AG09309 (cell line): ENCODE data around the gene ADRA2B.

ENCODE experiments used
- DNase-seq: peaks from one replicate; pipeline ENCODE4 v3.0.0-alpha.2; 2010; ENCODE audit warnings: low read depth
- H3K4me3 ChIP-seq: 2 replicates; pipeline ENCODE4 v1.5.1; 2011; ENCODE audit warnings: mild to moderate bottlenecking, low read depth, low read length, moderate library complexity; ENCODE audit not compliant: control insufficient read depth
- CTCF ChIP-seq: IDR thresholded peaks from 2 replicates; pipeline ENCODE4 v1.5.1; 2011; ENCODE audit warnings: mild to moderate bottlenecking, low read depth, low read length, inconsistent platforms; ENCODE audit not compliant: insufficient read depth, control insufficient read depth; ENCODE audit errors: missing control alignments

Gene ADRA2B

GRCh38 chr2:96098900-96099590, 17.3 kb downstream of the ADRA2B start:
- no peak overlapping the region for H3K4me3 ChIP-seq
- DNase-seq = no peak
- TF ChIP-seq CTCF = no peak

- TF ChIP-seq CTCF = no peak
- no peak overlapping the region for H3K4me3 ChIP-seq
- DNase-seq = no peak
Observed at GRCh38 chr2:96097951-96098823, 18.2 kb downstream of the ADRA2B start.

- H3K4me3 ChIP-seq = no peak overlapping the region
- no peak for DNase-seq
- no peak for TF ChIP-seq CTCF
Observed at GRCh38 chr2:96097441-96097840, 18.9 kb downstream of the ADRA2B start.

- H3K4me3 ChIP-seq = no peak overlapping the region
- DNase-seq = no peak
- no peak for TF ChIP-seq CTCF
Observed at GRCh38 chr2:96095116-96095636, 21.2 kb downstream of the ADRA2B start.

GRCh38 chr2:96093528-96093927, 22.8 kb downstream of the ADRA2B start:
- no peak for TF ChIP-seq CTCF
- DNase-seq = no peak
- no peak overlapping the region for H3K4me3 ChIP-seq

- no peak overlapping the region for H3K4me3 ChIP-seq
- no peak for DNase-seq
- TF ChIP-seq CTCF = no peak
Observed at GRCh38 chr2:96092951-96093350, 23.4 kb downstream of the ADRA2B start.
